Measurements from ENCODE around the gene KDM6A.
"Not testable (repeated sequence)": the region's sequence is repeated elsewhere in the genome, so short reads cannot be mapped to it uniquely, and the experiment has no call there.

DNA sequence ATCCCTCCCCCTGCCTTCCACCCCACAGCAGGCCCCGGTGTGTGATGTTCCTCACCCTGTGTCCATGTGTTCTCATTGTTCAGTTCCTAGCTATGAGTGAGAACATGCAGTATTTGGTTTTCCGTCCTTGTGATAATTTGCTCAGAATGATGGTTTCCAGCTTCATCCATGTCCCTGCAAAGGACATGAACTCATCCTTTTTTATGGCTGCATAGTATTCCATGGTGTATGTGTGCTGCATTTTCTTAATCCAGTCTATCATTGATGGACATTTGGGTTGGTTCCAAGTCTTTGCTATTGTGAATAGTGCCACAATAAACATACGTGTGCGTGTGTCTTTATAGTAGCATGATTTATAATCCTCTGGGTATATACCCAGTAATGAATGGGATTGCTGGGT is 200.0 kb downstream of the KDM6A start:
- TF ChIP-seq, protein P1, sequence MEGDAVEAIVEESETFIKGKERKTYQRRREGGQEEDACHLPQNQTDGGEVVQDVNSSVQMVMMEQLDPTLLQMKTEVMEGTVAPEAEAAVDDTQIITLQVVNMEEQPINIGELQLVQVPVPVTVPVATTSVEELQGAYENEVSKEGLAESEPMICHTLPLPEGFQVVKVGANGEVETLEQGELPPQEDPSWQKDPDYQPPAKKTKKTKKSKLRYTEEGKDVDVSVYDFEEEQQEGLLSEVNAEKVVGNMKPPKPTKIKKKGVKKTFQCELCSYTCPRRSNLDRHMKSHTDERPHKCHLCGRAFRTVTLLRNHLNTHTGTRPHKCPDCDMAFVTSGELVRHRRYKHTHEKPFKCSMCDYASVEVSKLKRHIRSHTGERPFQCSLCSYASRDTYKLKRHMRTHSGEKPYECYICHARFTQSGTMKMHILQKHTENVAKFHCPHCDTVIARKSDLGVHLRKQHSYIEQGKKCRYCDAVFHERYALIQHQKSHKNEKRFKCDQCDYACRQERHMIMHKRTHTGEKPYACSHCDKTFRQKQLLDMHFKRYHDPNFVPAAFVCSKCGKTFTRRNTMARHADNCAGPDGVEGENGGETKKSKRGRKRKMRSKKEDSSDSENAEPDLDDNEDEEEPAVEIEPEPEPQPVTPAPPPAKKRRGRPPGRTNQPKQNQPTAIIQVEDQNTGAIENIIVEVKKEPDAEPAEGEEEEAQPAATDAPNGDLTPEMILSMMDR (IDR thresholded peaks at IDR 0.05; ENCODE audit: extremely low read depth in 1 of 2, insufficient read depth in 1 of 2, low read depth in 1 of 2, low read length in 2 of 2): not testable (repeated sequence)
- not testable (repeated sequence) for TF ChIP-seq EZH2 (IDR thresholded peaks at IDR 0.05; ENCODE audit: borderline replicate concordance, low read depth, low read length, severe bottlenecking); JUN (IDR thresholded peaks at IDR 0.05; ENCODE audit: borderline replicate concordance, insufficient read depth, insufficient read length, low read depth); POLR2AphosphoS5 (IDR thresholded peaks at IDR 0.05; ENCODE audit: insufficient read depth, low read depth, low read length); GATA2 (IDR thresholded peaks at IDR 0.05; ENCODE audit: insufficient read depth, insufficient read length, low read depth, low read length); POLR2A (IDR thresholded peaks at IDR 0.05; ENCODE audit: low read depth, low read length); MYC (IDR thresholded peaks at IDR 0.05; ENCODE audit: low read depth, low read length)
- TF ChIP-seq, protein P2, sequence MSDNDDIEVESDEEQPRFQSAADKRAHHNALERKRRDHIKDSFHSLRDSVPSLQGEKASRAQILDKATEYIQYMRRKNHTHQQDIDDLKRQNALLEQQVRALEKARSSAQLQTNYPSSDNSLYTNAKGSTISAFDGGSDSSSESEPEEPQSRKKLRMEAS (IDR thresholded peaks at IDR 0.05; ENCODE audit: insufficient read depth, insufficient read length): not testable (repeated sequence)
